B cell (primary cell): ENCODE measurements around the gene RAB28.

ENCODE experiments used
- EZH2 ChIP-seq: IDR thresholded peaks from 2 replicates; pipeline ENCODE4 v1.6.1; 2012; ENCODE audit warnings: borderline replicate concordance, low read depth, mild to moderate bottlenecking, moderate library complexity, low read length; ENCODE audit not compliant: insufficient read depth, poor library complexity, severe bottlenecking
- TF ChIP-seq, protein P1 (sequence below): fragments of 200-600 bp; IDR thresholded peaks from one replicate; pipeline ENCODE4 v1.8.0; 2022; ENCODE audit warnings: antibody characterized with exemption, mild to moderate bottlenecking

DNA sequence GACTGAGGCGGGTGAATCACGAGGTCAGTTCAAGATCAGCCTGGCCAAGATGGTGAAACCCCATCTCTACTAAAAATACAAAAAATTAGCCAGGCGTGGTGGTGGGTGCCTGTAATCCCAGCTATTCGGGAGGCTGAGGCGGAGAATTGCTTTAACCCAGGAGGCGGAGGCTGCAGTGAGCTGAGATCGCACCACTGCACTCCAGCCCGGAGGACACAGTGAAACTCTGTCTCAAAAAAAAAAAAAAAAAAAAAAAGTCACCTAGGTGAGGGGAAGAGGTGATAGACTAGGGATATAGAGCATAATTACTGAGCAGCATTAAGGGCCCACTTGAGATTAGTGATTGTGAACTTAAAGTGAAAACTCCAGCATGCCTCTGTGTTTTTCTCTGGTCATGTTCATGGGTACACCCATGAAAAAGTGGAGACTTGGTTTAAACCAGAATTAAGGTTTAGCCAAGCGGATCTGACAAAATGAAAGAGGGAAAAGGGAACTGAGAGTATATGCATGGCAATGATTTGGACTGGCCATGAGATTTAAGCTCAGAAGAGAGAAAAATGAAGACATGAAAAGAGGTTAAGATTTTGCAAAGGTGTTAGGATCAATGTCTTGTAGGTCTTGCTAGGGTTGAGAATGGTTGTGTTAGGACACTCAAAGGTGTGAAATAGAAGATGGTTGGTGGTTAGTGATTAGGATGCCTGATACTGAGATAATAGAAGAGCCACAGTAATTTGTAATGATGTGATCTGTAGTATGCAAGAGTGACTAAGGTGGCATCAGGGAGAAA is 105.0 kb downstream of the RAB28 start:
- TF ChIP-seq, protein P1, sequence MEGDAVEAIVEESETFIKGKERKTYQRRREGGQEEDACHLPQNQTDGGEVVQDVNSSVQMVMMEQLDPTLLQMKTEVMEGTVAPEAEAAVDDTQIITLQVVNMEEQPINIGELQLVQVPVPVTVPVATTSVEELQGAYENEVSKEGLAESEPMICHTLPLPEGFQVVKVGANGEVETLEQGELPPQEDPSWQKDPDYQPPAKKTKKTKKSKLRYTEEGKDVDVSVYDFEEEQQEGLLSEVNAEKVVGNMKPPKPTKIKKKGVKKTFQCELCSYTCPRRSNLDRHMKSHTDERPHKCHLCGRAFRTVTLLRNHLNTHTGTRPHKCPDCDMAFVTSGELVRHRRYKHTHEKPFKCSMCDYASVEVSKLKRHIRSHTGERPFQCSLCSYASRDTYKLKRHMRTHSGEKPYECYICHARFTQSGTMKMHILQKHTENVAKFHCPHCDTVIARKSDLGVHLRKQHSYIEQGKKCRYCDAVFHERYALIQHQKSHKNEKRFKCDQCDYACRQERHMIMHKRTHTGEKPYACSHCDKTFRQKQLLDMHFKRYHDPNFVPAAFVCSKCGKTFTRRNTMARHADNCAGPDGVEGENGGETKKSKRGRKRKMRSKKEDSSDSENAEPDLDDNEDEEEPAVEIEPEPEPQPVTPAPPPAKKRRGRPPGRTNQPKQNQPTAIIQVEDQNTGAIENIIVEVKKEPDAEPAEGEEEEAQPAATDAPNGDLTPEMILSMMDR: no peak
- no peak for TF ChIP-seq EZH2
